Fibroblast of mammary gland (primary cell): Measurements from ENCODE around the gene PLN.
A peak's percentile ranks its signal among the peaks of the same experiment; 100 is the strongest.

ENCODE experiments used
- DNase-seq: peaks from one replicate; pipeline ENCODE4 v3.0.0-alpha.2; 2010; ENCODE audit warnings: low read depth
- H3K4me3 ChIP-seq: 2 replicates; pipeline ENCODE4 v1.5.1; 2011; ENCODE audit warnings: low read depth, mild to moderate bottlenecking, low read length, moderate library complexity; ENCODE audit not compliant: control insufficient read depth
- TF ChIP-seq, protein P1 (sequence below): conservative IDR thresholded peaks from 2 replicates; pipeline ENCODE4 v1.5.1; 2011; ENCODE audit warnings: low read depth, low read length, inconsistent platforms; ENCODE audit not compliant: control insufficient read depth, insufficient read depth

Gene PLN

DNA sequence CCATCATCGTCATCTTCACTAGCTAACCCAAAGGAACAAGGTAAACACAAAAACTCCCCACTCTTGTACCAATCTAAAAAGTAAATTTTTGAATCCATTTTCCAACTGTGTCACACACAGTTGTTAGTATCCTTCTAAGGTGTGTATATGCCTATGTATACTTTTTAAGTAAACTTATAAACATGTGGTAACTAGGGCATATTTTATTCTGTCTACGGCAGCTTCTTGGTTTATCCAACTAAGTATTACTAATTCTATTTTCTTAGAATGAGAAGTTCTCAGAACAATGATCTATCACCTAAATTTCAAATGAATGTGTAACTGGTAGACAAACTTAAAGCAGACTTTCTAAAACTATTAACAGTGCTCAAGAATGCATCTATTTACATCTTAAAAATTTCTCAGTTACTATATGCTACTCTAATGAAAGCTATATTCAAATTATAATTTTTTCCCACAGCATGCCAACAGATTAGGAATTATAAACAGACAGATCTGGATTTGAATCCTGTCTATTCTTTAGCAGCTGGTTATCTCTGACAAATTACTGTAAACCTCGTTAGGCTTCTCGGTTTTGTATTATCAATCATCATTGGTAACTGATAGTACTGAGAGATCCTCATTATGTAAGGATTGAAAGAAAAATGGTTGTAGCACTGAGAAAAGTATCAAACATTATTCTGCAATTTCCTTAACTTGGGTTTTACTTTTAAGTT is 1.8 kb upstream of the PLN start:
- TF ChIP-seq, protein P1, sequence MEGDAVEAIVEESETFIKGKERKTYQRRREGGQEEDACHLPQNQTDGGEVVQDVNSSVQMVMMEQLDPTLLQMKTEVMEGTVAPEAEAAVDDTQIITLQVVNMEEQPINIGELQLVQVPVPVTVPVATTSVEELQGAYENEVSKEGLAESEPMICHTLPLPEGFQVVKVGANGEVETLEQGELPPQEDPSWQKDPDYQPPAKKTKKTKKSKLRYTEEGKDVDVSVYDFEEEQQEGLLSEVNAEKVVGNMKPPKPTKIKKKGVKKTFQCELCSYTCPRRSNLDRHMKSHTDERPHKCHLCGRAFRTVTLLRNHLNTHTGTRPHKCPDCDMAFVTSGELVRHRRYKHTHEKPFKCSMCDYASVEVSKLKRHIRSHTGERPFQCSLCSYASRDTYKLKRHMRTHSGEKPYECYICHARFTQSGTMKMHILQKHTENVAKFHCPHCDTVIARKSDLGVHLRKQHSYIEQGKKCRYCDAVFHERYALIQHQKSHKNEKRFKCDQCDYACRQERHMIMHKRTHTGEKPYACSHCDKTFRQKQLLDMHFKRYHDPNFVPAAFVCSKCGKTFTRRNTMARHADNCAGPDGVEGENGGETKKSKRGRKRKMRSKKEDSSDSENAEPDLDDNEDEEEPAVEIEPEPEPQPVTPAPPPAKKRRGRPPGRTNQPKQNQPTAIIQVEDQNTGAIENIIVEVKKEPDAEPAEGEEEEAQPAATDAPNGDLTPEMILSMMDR = no peak
- no peak for DNase-seq

DNA sequence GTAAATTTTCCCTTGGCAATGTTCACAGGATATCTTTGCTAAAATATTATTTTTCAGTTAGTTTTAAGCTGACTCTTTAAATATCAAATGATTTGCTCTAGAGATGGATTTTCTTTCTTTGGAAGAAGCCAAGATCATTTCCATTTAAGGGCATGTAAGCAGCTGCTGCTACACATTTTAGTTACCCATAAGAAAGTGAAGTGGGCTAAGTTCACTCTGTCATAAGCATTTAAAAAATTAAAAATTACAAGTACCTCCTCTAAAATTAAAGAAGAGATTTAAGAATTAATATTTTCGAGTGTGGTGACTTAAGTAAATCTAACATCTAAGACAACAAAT is 1.2 kb upstream of the PLN start:
- no peak for DNase-seq
- TF ChIP-seq, protein P1 = no peak
- no peak overlapping the region for H3K4me3 ChIP-seq

More for the DNA sequence above, 1.8 kb upstream of the PLN start:
- no peak overlapping the region for H3K4me3 ChIP-seq

DNA sequence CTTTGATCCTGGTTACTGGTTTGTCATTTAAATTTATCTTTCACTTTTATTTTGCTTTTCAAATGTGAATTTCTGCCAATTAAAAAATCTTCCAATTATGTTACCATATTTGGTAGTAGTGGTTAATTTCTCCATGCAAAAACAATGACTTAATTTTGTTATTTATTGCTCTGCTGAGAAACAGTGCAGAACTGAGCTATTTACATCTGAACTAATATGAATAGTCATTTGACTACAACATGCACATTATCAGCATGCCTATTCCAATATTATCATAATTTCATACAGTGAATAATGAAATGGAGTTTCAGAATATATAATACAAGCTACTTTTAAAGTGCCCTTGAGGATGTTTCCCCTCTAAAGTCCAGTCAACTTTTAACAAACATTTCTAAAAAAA is 517 bp downstream of the PLN start:
- no peak for DNase-seq
- TF ChIP-seq, protein P1 = no peak
- H3K4me3 ChIP-seq = no peak overlapping the region

DNA sequence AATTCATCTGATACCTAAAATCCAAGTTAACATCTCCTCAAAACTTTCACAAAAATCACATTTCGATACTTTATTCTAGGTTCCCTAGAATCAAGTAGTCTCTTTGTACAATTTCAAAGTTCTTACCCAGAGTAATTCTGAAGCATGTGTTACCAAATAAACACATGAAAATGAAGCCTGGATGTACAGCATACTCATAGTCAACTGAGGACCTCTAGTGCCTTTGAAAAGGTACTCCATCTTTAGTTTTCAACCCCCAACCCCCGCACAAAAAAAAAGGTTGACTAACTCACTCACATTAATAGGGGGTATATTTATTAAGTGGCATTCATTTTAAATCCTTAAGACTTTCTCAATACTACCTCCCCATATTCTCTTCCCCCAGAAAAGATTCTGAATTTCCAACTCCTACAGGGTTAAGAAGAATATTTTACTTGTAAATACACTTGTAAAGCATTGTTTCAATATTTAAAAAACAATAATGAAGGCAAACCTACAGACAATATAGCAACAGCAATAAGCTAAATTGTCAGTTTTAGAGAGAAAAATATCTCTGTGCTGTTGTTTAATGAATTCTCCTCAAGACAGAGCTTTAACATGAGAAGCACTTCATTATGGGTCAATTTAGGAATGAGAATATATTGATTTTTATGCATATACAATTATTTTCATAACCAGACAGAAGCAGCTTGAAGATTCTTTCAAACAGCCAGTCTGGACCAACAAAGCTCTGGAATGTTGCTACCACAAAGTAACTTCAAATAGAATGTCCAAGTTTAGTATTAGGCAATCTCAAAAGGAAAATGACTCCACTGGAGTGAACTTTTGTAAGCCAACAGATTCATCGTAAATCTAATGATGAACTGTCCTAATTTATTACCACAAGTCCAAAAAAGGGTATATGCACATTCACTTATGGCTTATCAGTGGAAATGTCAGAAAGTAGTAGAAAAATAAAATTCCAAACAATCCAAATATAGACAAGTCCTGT is 3.3 kb downstream of the PLN start:
- DNase-seq = peak; percentile 73
- no peak overlapping the region for H3K4me3 ChIP-seq
- TF ChIP-seq, protein P1 = peak; percentile 71

DNA sequence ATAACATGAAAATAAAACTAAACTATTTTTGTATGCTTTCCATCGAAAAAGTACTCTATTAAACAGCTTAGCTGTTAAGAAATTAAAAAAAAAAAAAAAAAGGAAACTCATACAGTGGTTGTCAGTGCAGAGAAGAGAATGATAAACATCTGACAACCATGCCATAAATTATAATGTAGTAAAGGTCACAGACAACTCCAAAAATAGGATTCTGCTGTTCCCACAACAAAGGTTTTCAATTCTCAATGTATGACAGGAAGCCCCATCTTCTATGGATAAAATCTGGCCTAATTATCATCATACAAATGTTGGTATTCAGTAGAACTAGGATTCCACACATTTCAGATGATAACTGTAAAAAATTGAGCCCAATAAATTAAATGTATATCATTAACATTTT is 5.0 kb downstream of the PLN start:
- TF ChIP-seq, protein P1 = no peak
- no peak overlapping the region for H3K4me3 ChIP-seq
- DNase-seq = no peak

DNA sequence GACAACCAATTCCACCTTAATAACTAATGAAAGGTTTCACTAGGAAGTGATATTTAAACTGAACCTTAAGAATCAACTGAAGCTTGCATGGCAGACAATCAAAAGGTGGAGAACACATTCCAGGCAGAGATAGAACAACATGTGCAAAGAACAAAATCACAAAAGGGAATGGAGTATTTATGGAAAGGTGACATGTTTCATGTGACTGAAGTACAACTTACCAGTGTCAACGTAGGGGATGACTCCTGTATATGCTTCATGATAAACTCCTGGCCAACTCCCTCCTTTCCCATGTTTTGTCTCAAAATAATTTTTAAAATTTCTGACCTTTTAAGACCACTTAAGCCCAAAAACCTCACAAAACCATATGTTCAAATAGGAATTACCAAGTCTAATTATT is 6.6 kb downstream of the PLN start:
- TF ChIP-seq, protein P1 = no peak
- no peak overlapping the region for H3K4me3 ChIP-seq
- DNase-seq = no peak
